Neuronal stem cell (in vitro differentiated cells): ENCODE data around the gene AURKAIP1.
"Not testable (repeated sequence)": the region's sequence is repeated elsewhere in the genome, so short reads cannot be mapped to it uniquely, and the experiment has no call there.

Experiments used
- DNase-seq: peaks from one replicate; pipeline ENCODE4 v3.0.0-alpha.2; 2013; ENCODE audit warnings: low spot score
- H2AFZ ChIP-seq: one replicate; pipeline ENCODE4 v1.6.1; 2013; ENCODE audit warnings: mild to moderate bottlenecking, low read length, inconsistent platforms
- H2AK5ac ChIP-seq: 2 replicates; pipeline ENCODE4 v1.6.1; 2013; ENCODE audit warnings: low read depth, mild to moderate bottlenecking, inconsistent platforms, low read length, moderate library complexity, mixed read lengths
- H2BK120ac ChIP-seq: 2 replicates; pipeline ENCODE4 v1.6.1; 2013; ENCODE audit warnings: low read depth, mild to moderate bottlenecking, inconsistent platforms, low read length, moderate library complexity, mixed read lengths
- H2BK12ac ChIP-seq: one replicate; pipeline ENCODE4 v1.6.1; 2013; ENCODE audit warnings: low read length, inconsistent platforms
- H2BK15ac ChIP-seq: 2 replicates; pipeline ENCODE4 v1.6.1; 2013; ENCODE audit warnings: mild to moderate bottlenecking, low read length, inconsistent platforms, mixed read lengths
- H2BK5ac ChIP-seq: one replicate; pipeline ENCODE4 v1.6.1; 2013; ENCODE audit warnings: inconsistent platforms, mild to moderate bottlenecking, low read length, moderate library complexity
- H3K14ac ChIP-seq: one replicate; pipeline ENCODE4 v1.6.1; 2013; ENCODE audit warnings: low read length, inconsistent platforms
- H3K18ac ChIP-seq: 2 replicates; pipeline ENCODE4 v1.6.1; 2013; ENCODE audit warnings: low read length, inconsistent platforms
- H3K23ac ChIP-seq: 2 replicates; pipeline ENCODE4 v1.6.1; 2013; ENCODE audit warnings: low read depth, mild to moderate bottlenecking, mixed read lengths, low read length, inconsistent platforms; ENCODE audit not compliant: poor library complexity
- H3K27ac ChIP-seq: replicated peaks from 3 replicates; pipeline ENCODE4 v1.5.1; 2013; ENCODE audit warnings: low read length, inconsistent platforms
- H3K27me3 ChIP-seq, 3 experiments: 2 replicates each; pipeline ENCODE4 v1.6.1; 2013; ENCODE audit warnings: low read length in 3 of 3, mild to moderate bottlenecking in 2 of 3, inconsistent platforms in 1 of 3, low read depth in 1 of 3, mixed read lengths in 1 of 3, moderate library complexity in 1 of 3; ENCODE audit not compliant: control insufficient read depth in 3 of 3, insufficient read depth in 3 of 3
- H3K36me3 ChIP-seq, 2 donors: replicated peaks in 1 of 2; 2 replicates each; pipeline ENCODE4 v1.6.1; 2013; ENCODE audit warnings: low read length in 2 of 2; ENCODE audit not compliant: control insufficient read depth in 2 of 2, insufficient read depth in 2 of 2
- H3K4ac ChIP-seq: 2 replicates; pipeline ENCODE4 v1.6.1; 2013; ENCODE audit warnings: inconsistent platforms, mild to moderate bottlenecking, low read length, moderate library complexity
- H3K4me1 ChIP-seq, 2 donors: 1 replicate in 1 of 2; 2 replicates in 1 of 2; pipeline ENCODE4 v1.6.1; 2013; ENCODE audit warnings: low read length in 2 of 2, low read depth in 1 of 2; ENCODE audit not compliant: control insufficient read depth in 2 of 2, insufficient read depth in 1 of 2
- H3K4me2 ChIP-seq: one replicate; pipeline ENCODE4 v1.6.1; 2013; ENCODE audit warnings: mild to moderate bottlenecking, low read length, inconsistent platforms; ENCODE audit not compliant: insufficient read depth, poor library complexity, severe bottlenecking
- H3K4me3 ChIP-seq, 2 donors: 2 replicates each; pipeline ENCODE4 v1.5.1; 2013; ENCODE audit warnings: low read length in 2 of 2, mild to moderate bottlenecking in 2 of 2, inconsistent platforms in 1 of 2, moderate library complexity in 1 of 2
- H3K79me1 ChIP-seq: one replicate; pipeline ENCODE4 v1.6.1; 2013; ENCODE audit warnings: low read depth, mild to moderate bottlenecking, inconsistent platforms, low read length, moderate library complexity
- H3K9ac ChIP-seq: one replicate; pipeline ENCODE4 v1.6.1; 2013; ENCODE audit warnings: mild to moderate bottlenecking, low read depth, low read length, inconsistent platforms; ENCODE audit not compliant: poor library complexity
- H3K9me3 ChIP-seq, 2 donors: replicated peaks in 1 of 2; 2 replicates each; pipeline versions ENCODE3 to v1.6.1; 2013; ENCODE audit warnings: low read length in 2 of 2, mild to moderate bottlenecking in 2 of 2, inconsistent platforms in 1 of 2, low read depth in 1 of 2, mixed read lengths in 1 of 2, moderate library complexity in 1 of 2; ENCODE audit not compliant: control insufficient read depth in 2 of 2, insufficient read depth in 1 of 2
- H4K8ac ChIP-seq: one replicate; pipeline ENCODE4 v1.6.1; 2013; ENCODE audit warnings: low read depth, mild to moderate bottlenecking, inconsistent platforms, low read length, moderate library complexity
- H4K91ac ChIP-seq: one replicate; pipeline ENCODE4 v1.6.1; 2013; ENCODE audit warnings: low read length, low read depth, mild to moderate bottlenecking, inconsistent platforms; ENCODE audit not compliant: poor library complexity
- WGBS, 2 donors: extraction: QIAGEN DNeasy Blood & Tissue Kit; methylation state at CpG; one replicate each; pipeline ENCODE4 v1.1.7; 2013; ENCODE audit warnings: missing lambda C conversion rate in 2 of 2, mixed read lengths in 1 of 2; ENCODE audit not compliant: insufficient read length in 2 of 2, insufficient replicate concordance in 1 of 2; ENCODE audit errors: extremely low coverage in 2 of 2; 5-methylcytosine and 5-hydroxymethylcytosine counted together

The AURKAIP1 gene

GRCh38 chr1:1370771-1371300 is 4.2 kb downstream of the AURKAIP1 start:
- H3K27ac ChIP-seq = no peak overlapping the region
- no peak overlapping the region for H3K18ac ChIP-seq
- no peak overlapping the region for H4K8ac ChIP-seq
- H2BK5ac ChIP-seq = no peak overlapping the region
- no peak overlapping the region for H3K4ac ChIP-seq
- H3K27me3 ChIP-seq = peaks cover 0 to 2% (median 0%) of the 10 kb centered on the region in 3 experiments
- H4K91ac ChIP-seq = no peak overlapping the region
- peak overlapping the region; percentile 43 for H2BK15ac ChIP-seq
- H2BK12ac ChIP-seq = peak overlapping the region; percentile 22
- no peak overlapping the region for H2AFZ ChIP-seq
- no peak overlapping the region for H3K4me2 ChIP-seq
- DNase-seq = no peak
- WGBS, 2 donors = no CpG with 5 or more reads among the region's 16 CpGs
- H3K9me3 ChIP-seq = peaks cover 4 to 13% of the 10 kb centered on the region in 2 donors
- no peak overlapping the region for H3K14ac ChIP-seq
- H3K4me1 ChIP-seq = peaks cover 11 to 14% of the 10 kb centered on the region in 2 donors
- H3K23ac ChIP-seq = no peak overlapping the region
- no peak overlapping the region for H3K9ac ChIP-seq
- H3K4me3 ChIP-seq = peak overlapping the region in 1 of 2 donors; percentile 16
- H3K36me3 ChIP-seq = peaks cover 14 to 15% of the 10 kb centered on the region in 2 donors
- peaks cover 26% of the 10 kb centered on the region for H3K79me1 ChIP-seq
- H2AK5ac ChIP-seq = peak overlapping the region; percentile 52
- H2BK120ac ChIP-seq = no peak overlapping the region

- Histone ChIP-seq H3K36me3 (peaks cover 14 to 15% of the 10 kb centered on the region in 2 donors), H3K9me3 (peaks cover 5 to 14% of the 10 kb centered on the region in 2 donors), H3K4me1 (peaks cover 11 to 13% of the 10 kb centered on the region in 2 donors), H3K79me1 (peaks cover 26% of the 10 kb centered on the region)
- not testable (repeated sequence) for DNase-seq, H2BK15ac ChIP-seq, H3K14ac ChIP-seq, H3K4ac ChIP-seq, H2BK12ac ChIP-seq, H3K27ac ChIP-seq, H2AFZ ChIP-seq, H4K91ac ChIP-seq, H2BK5ac ChIP-seq, H3K18ac ChIP-seq, H3K4me2 ChIP-seq, H3K27me3 ChIP-seq, H3K9ac ChIP-seq, H3K4me3 ChIP-seq, H3K23ac ChIP-seq, H2AK5ac ChIP-seq, H4K8ac ChIP-seq, H2BK120ac ChIP-seq
- no CpG with 5 or more reads among the region's 14 CpGs for WGBS, 2 donors
Observed at GRCh38 chr1:1370094-1370493, 4.9 kb downstream of the AURKAIP1 start.

DNA sequence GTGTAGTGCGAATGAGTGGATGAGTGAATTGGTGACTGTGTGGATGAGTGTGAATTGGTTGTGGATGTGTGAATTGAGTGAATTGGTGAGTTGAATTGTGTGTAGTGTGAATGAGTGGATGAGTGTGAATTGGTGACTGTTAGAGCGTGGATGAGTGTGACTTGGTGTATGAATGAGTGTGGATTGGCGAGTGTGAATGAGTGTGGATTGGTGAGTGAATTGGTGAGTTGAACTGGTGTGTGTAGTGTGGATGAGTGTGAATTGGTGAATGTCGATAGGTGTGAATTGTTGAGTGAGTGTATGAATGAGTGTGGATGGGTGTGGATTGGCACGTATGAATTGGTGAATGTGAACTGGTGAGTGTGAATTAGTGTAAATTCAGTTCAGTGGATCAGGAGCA is 7.7 kb downstream of the AURKAIP1 start:
- Histone ChIP-seq H3K4me2 (no peak overlapping the region), H4K8ac (no peak overlapping the region), H3K79me1 (peaks cover 7% of the 10 kb centered on the region), H2AFZ (no peak overlapping the region), H3K36me3 (peaks cover 2 to 5% of the 10 kb centered on the region in 2 donors), H3K9ac (no peak overlapping the region), H3K4me1 (peaks cover 3 to 5% of the 10 kb centered on the region in 2 donors), H3K9me3 (peaks cover 5 to 14% of the 10 kb centered on the region in 2 donors), H3K23ac (no peak overlapping the region), H3K27ac (no peak overlapping the region), H3K27me3 (peaks cover 0 to 2% (median 0%) of the 10 kb centered on the region in 3 experiments), H3K18ac (no peak overlapping the region), H3K4me3 (peak overlapping the region in 1 of 2 donors; percentile 33), H3K14ac (no peak overlapping the region), H2BK5ac (no peak overlapping the region), H2AK5ac (no peak overlapping the region), H3K4ac (no peak overlapping the region), H4K91ac (no peak overlapping the region), H2BK12ac (no peak overlapping the region), H2BK15ac (no peak overlapping the region), H2BK120ac (no peak overlapping the region)
- 100% methylated on average over 4 to 5 of the region's 5 CpGs for WGBS, 2 donors
- DNase-seq = no peak

DNA sequence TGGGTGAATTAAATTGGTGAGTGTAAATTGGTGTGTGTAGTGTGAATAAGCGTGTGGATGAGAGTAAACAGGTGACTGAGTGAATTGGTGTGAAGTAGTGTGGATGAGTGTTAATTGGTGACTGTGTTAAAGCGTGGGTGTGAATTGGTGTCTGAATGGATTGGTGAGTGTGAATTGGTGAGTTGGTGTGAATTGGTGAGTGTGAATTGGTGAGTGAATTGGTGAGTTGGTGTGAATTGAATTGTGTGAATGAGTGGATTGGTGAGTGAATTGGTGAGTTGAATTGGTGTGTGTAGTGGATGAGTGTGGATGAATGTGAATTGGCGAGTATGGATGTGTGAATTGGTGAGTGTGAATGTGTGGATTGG is 8.3 kb downstream of the AURKAIP1 start:
- 100% methylated on average over 2 to 3 of the region's 3 CpGs for WGBS, 2 donors
- Histone ChIP-seq H3K27me3 (peaks cover 0 to 2% (median 0%) of the 10 kb centered on the region in 3 experiments), H2AFZ (no peak overlapping the region), H3K79me1 (peaks cover 5% of the 10 kb centered on the region), H3K4me1 (peaks cover 4 to 6% of the 10 kb centered on the region in 2 donors), H2AK5ac (no peak overlapping the region), H3K18ac (no peak overlapping the region), H2BK5ac (no peak overlapping the region), H4K91ac (no peak overlapping the region), H3K4ac (no peak overlapping the region), H2BK15ac (no peak overlapping the region), H3K9me3 (peaks cover 5 to 14% of the 10 kb centered on the region in 2 donors), H4K8ac (no peak overlapping the region), H3K9ac (no peak overlapping the region), H3K27ac (no peak overlapping the region), H3K36me3 (peaks cover 0 to 3% of the 10 kb centered on the region in 2 donors), H3K4me3 (peak overlapping the region in 1 of 2 donors; percentile 16), H2BK12ac (no peak overlapping the region), H3K14ac (no peak overlapping the region), H3K4me2 (no peak overlapping the region), H3K23ac (no peak overlapping the region), H2BK120ac (no peak overlapping the region)
- DNase-seq = no peak
